ENCODE measurements around the gene EEF1G.
"Not testable (repeated sequence)": the region's sequence is repeated elsewhere in the genome, so short reads cannot be mapped to it uniquely, and the experiment has no call there.

EEF1G gene

GRCh38 chr11:62554387-62555167 lies 19.1 kb downstream of the EEF1G start:
- no peak for DNase-seq (ENCODE audit: low read depth)

- no peak for DNase-seq (ENCODE audit: low read depth)
Observed at GRCh38 chr11:62553839-62554361, 19.8 kb downstream of the EEF1G start.

- DNase-seq (ENCODE audit: low read depth), result peak; percentile 49
Observed at GRCh38 chr11:62553080-62553838, 20.4 kb downstream of the EEF1G start.

- no peak for DNase-seq (ENCODE audit: low read depth)
Observed at GRCh38 chr11:62552485-62553079, 21.1 kb downstream of the EEF1G start.

- DNase-seq (ENCODE audit: low read depth), result not testable (repeated sequence)
Observed at GRCh38 chr11:62550478-62550877, 23.2 kb downstream of the EEF1G start.

- DNase-seq (ENCODE audit: low read depth), result no peak
Observed at GRCh38 chr11:62548545-62549335, 25.0 kb downstream of the EEF1G start.

GRCh38 chr11:62547691-62548281 lies 25.9 kb downstream of the EEF1G start:
- DNase-seq (ENCODE audit: low read depth), result no peak

- DNase-seq (ENCODE audit: low read depth), result no peak
Observed at GRCh38 chr11:62546929-62547625, 26.6 kb downstream of the EEF1G start.

GRCh38 chr11:62546244-62546928 lies 27.3 kb downstream of the EEF1G start, which contains the start of gene AHNAK:
Gene AHNAK, minus strand, starts transcription at chr11:62546806. Its CDS starts 10,708 bp downstream, at chr11:62536098.
- peak; percentile 51 for DNase-seq (ENCODE audit: low read depth)

- DNase-seq (ENCODE audit: low read depth), result peak; percentile 56
Observed at GRCh38 chr11:62545437-62546243, 28.1 kb downstream of the EEF1G start.

- no peak for DNase-seq (ENCODE audit: low read depth)
Observed at GRCh38 chr11:62544581-62545436, 28.9 kb downstream of the EEF1G start.

- DNase-seq (ENCODE audit: low read depth), result no peak
Observed at GRCh38 chr11:62543680-62544444, 29.8 kb downstream of the EEF1G start.

- DNase-seq (ENCODE audit: low read depth), result peak; percentile 65
Observed at GRCh38 chr11:62542750-62543567, 30.7 kb downstream of the EEF1G start.

- DNase-seq (ENCODE audit: low read depth), result no peak
Observed at GRCh38 chr11:62542111-62542745, 31.5 kb downstream of the EEF1G start.

GRCh38 chr11:62540804-62541701 lies 32.6 kb downstream of the EEF1G start:
- no peak for DNase-seq (ENCODE audit: low read depth)
